Breast epithelium (tissue), 3 donors: ENCODE results near the gene TRIM7.

Experiments
- POLR2AphosphoS5 ChIP-seq, 3 donors: sonication (generic); formaldehyde crosslinking; IDR thresholded peaks; one replicate each; pipeline ENCODE4 v1.6.1; 2017; ENCODE audit warnings: antibody characterized with exemption in 3 of 3
- TF ChIP-seq, protein P1 (sequence below), 3 donors: fragments of 450-650 bp; IDR thresholded peaks; one replicate each; pipeline ENCODE4 v1.5.1; 2016 to 2017; ENCODE audit warnings: antibody characterized with exemption in 3 of 3, mild to moderate bottlenecking in 3 of 3, moderate library complexity in 3 of 3

DNA sequence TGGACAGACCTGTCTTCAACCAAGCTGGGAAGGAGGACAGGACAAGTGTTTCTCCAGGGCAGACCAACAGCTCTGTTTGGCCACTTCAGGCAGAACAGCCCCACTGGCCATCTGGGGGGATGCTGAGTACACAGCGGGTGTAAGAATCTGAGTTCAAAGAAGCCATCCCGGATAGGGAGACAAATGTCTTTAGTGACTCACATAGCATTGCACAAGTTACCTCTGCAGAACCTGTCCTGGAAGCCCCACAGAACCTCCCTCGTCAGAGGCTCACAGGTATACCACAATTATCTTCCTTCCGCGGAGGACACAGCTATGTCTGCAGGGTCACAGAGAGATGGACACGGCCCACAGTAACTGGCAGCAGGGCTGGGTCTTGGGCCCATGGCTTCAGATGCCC lies 55.6 kb downstream of the TRIM7 start:
- TF ChIP-seq, protein P1, sequence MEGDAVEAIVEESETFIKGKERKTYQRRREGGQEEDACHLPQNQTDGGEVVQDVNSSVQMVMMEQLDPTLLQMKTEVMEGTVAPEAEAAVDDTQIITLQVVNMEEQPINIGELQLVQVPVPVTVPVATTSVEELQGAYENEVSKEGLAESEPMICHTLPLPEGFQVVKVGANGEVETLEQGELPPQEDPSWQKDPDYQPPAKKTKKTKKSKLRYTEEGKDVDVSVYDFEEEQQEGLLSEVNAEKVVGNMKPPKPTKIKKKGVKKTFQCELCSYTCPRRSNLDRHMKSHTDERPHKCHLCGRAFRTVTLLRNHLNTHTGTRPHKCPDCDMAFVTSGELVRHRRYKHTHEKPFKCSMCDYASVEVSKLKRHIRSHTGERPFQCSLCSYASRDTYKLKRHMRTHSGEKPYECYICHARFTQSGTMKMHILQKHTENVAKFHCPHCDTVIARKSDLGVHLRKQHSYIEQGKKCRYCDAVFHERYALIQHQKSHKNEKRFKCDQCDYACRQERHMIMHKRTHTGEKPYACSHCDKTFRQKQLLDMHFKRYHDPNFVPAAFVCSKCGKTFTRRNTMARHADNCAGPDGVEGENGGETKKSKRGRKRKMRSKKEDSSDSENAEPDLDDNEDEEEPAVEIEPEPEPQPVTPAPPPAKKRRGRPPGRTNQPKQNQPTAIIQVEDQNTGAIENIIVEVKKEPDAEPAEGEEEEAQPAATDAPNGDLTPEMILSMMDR (IDR thresholded peaks at IDR 0.05): no peak
- TF ChIP-seq POLR2AphosphoS5 (IDR thresholded peaks at IDR 0.05): no peak
